Spleen (tissue), 7 donors: ENCODE data around the gene MNX1.

Experiments used
- CTCF ChIP-seq, 11 experiments: fragments of 200-600 bp in 7 of 11; fragments of 450-650 bp in 4 of 11; sonication (generic) in 4 of 11; IDR thresholded peaks in 8 of 11; conservative IDR thresholded peaks in 3 of 11; 1 replicate in 7 of 11; 2 replicates in 4 of 11; pipeline versions ENCODE4 v1.4.0 to v1.8.0; 2016 to 2021; ENCODE audit warnings: antibody characterized with exemption in 11 of 11, inconsistent platforms in 4 of 11, mild to moderate bottlenecking in 1 of 11
- POLR2A ChIP-seq, 3 donors: fragments of 450-650 bp; IDR thresholded peaks; one replicate each; pipeline ENCODE4 v1.5.1; 2017; ENCODE audit warnings: antibody characterized with exemption in 3 of 3, mild to moderate bottlenecking in 1 of 3
- POLR2AphosphoS5 ChIP-seq, 3 donors: sonication (generic); formaldehyde crosslinking; IDR thresholded peaks; one replicate each; pipeline ENCODE4 v1.5.1; 2017; ENCODE audit warnings: antibody characterized with exemption in 3 of 3
- donor health status: DM: no; HTN: no; CAD: no; lungs with moderate emphysema.
- donor health status: DM: no; HTN: no; CAD: no.
- donor health status: DM: no; HTN: no; CAD: no.

- TF ChIP-seq CTCF (IDR thresholded peaks at IDR 0.05 in 8 of 11, conservative IDR thresholded peaks at IDR 0.05 in 3 of 11): no peak
- no peak for TF ChIP-seq POLR2AphosphoS5 (IDR thresholded peaks at IDR 0.05)
- no peak for TF ChIP-seq POLR2A (IDR thresholded peaks at IDR 0.05)
Measured at GRCh38 chr7:157006205-157006747, 4.2 kb downstream of the MNX1 start.
